ENCODE results near the gene OR2AJ1.

OR2AJ1 gene

DNA sequence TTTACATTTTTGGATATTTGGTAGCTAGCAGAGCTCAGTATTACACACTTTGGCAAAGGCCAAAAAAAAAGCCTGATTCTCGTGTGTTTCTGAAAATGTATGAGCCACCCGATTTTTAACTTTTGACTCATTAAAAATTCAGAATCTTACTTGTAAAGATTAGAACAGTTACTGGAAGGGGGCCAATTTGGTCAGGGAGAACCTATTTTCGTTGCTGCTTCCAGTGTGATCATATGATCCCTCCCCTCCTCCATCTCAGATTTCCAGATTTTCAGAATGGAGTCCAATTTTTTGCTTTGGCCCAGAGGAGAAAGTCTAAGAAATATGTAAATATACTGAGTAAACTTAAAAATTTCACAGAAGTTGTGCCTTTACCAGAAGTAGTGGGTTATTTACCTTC, 37.1 kb downstream of the OR2AJ1 start:
- no peak overlapping the region for H3K4me3 ChIP-seq (ENCODE audit: low read depth, low read length)
- TF ChIP-seq, protein P1, sequence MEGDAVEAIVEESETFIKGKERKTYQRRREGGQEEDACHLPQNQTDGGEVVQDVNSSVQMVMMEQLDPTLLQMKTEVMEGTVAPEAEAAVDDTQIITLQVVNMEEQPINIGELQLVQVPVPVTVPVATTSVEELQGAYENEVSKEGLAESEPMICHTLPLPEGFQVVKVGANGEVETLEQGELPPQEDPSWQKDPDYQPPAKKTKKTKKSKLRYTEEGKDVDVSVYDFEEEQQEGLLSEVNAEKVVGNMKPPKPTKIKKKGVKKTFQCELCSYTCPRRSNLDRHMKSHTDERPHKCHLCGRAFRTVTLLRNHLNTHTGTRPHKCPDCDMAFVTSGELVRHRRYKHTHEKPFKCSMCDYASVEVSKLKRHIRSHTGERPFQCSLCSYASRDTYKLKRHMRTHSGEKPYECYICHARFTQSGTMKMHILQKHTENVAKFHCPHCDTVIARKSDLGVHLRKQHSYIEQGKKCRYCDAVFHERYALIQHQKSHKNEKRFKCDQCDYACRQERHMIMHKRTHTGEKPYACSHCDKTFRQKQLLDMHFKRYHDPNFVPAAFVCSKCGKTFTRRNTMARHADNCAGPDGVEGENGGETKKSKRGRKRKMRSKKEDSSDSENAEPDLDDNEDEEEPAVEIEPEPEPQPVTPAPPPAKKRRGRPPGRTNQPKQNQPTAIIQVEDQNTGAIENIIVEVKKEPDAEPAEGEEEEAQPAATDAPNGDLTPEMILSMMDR (IDR thresholded peaks at IDR 0.05; ENCODE audit: borderline replicate concordance, insufficient read depth, low read depth, low read length), result no peak

DNA sequence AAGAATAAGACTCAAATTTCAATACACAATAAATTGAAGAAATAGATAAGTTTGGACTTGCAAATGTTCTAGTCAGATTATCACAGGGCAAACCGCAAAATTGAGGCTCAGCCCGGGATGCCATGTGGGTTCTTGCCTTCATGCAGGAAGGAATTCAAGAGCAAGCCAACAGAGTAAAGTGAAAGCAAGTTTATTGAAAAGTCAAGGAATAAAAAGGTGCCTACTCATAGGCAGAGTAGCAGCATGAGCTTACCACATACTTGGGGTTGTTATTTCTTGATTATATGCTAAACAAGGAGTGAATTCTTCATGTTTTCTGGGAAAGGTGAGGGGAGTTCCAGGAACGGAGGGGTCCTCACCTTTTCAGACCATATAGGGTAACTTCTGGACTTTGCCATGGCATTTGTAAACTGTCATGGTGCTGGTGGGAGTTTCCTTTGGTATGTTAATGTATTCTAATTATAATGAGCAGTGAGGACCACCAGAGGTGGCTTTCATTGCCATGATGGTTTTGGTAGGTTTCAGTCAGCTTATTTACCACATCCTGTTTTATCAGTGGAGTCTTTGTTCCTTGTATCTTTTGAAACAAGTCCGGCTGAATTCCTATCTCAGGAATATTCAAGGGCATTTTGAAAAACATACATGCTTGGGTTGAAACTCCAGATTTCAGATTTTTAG, 38.4 kb downstream of the OR2AJ1 start:
- H3K4me3 ChIP-seq (ENCODE audit: low read depth, low read length), result no peak overlapping the region

DNA sequence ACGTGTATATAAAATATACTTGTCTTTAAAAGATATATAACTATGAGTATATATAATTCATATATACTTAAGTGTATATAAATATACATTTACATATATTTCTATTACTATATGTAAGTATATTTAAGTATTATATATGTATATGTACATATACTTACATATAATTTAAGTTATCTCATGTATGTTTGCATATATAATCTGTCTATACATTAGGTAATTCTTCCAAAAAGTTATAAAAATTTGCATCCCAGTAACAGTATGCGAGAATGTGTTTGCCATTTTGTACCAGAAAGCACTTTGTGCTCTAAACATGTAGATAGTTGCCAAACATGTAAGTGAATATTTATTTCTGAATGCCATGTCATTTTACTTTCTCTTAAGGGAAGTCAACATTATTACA, 40.2 kb downstream of the OR2AJ1 start, which contains the start of gene OR2AK2:
OR2AK2 (plus strand) TSS at position 301 of the 400 bp plus-strand sequence. CDS start 144 bp downstream, outside the sequence.
- TF ChIP-seq, protein P1 (IDR thresholded peaks at IDR 0.05; ENCODE audit: borderline replicate concordance, insufficient read depth, low read depth, low read length), result no peak
- no peak within 1 kb of the TSS for H3K4me3 ChIP-seq (ENCODE audit: low read depth, low read length)

More for the DNA sequence above, 38.4 kb downstream of the OR2AJ1 start:
- TF ChIP-seq, protein P1 (IDR thresholded peaks at IDR 0.05; ENCODE audit: borderline replicate concordance, insufficient read depth, low read depth, low read length), result no peak

DNA sequence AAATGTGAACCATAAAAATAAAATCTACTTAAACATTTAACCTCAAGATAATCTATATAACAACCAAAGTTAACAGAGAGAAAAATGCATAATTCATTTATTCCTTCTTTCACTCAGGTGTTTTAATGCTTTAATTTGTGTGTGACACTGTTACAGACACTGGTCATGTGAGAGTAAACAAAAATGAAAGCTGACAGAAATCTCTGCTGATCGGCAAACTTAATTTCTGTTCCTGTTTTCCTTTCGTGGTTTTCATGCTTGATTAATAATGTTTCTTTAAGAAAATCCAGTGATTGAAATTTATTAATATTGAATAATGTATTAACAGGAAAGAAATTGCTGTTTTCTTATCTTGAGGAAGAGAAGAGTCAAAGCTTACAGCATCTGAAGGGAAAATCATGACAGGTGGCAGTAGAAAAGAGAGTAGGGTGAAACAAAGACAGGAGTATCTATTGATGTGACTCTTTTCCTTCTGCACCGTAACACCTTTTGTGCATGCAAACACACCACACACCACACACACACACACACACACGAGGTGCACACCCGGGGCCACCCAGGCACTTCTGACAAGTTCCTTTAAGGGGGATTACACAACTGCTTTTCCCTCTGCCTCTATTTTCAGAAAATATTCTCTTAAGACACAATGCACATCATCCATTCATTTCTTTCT, 42.0 kb downstream of the OR2AJ1 start:
- TF ChIP-seq, protein P1 (IDR thresholded peaks at IDR 0.05; ENCODE audit: borderline replicate concordance, insufficient read depth, low read depth, low read length), result no peak
- no peak overlapping the region for H3K4me3 ChIP-seq (ENCODE audit: low read depth, low read length)
